Hindlimb muscle (tissue), 1 donor: ENCODE measurements around the gene PFKP. TPM values are rescaled to one million over a fixed set of nuclear protein-coding genes. Genes with fewer than 3 reads are reported as not detected.

Experiments
- DNase-seq: peaks from one replicate; pipeline ENCODE4 v3.0.0-alpha.2; 2013
- polyA plus RNA-seq: library from polyadenylated mRNA; unstranded; fragments of 120-200 nt; gene quantifications from one replicate; pipeline ENCODE4 v1.2.1, GENCODE V29; 2013; ENCODE audit not compliant: insufficient read length

PFKP gene
- polyA plus RNA-seq: 30.4 TPM

GRCh38 chr10:3067118-3067858, at the start of gene PFKP:
Gene PFKP, plus strand, starts transcription at chr10:3067548. Its CDS starts 48 bp downstream, at chr10:3067596.
- DNase-seq: no peak

GRCh38 chr10:3018247-3018646, 49.1 kb upstream of the PFKP start:
- DNase-seq: no peak

DNA sequence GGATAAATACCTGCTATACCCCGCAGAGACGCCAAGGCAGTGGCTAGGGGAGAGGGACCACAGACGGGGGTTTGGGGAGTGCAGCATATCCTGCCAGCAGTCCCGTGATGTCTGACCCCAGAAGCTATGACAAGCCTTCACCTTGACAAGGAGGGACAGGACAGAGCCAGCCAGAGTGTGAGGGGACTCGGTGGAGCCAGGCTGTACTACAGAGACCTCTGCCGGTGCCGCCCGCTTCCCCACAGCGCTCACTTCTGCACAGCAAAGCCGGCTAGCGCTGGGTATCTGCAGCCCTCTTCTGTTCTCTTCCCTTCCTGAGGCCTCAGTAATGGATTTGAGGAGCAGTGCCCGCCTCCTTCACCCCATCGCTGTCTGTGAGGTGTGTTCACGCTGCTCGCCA, 47.0 kb upstream of the PFKP start:
- DNase-seq: no peak

GRCh38 chr10:3020881-3021280, 46.5 kb upstream of the PFKP start:
- no peak for DNase-seq

DNA sequence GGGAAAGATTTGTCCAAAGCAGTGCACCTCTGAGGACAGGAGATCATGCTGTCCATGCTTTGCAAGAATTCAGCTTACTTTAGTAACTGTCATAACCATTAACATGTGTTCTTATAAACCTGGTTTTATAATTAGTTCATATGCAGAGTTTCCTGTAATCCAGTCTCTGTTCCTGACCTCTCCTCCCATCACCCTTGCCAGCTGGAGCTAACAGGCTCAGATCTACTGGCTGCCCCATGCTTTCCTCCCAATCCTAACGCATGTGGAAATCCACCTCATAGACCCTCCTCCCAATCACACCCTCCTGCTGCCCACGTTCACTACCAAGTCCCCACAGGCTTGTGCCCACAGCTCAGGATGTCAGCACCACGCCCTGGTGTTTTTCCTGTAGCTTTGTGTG, 45.3 kb upstream of the PFKP start:
- DNase-seq: no peak

GRCh38 chr10:3023892-3024291, 43.5 kb upstream of the PFKP start:
- no peak for DNase-seq

GRCh38 chr10:3025026-3025683, 42.2 kb upstream of the PFKP start:
- DNase-seq: no peak

- no peak for DNase-seq
These were observed 39.5 kb upstream of the PFKP start for GRCh38 chr10:3027866-3028265.

GRCh38 chr10:3028441-3028840, 38.9 kb upstream of the PFKP start:
- no peak for DNase-seq

DNA sequence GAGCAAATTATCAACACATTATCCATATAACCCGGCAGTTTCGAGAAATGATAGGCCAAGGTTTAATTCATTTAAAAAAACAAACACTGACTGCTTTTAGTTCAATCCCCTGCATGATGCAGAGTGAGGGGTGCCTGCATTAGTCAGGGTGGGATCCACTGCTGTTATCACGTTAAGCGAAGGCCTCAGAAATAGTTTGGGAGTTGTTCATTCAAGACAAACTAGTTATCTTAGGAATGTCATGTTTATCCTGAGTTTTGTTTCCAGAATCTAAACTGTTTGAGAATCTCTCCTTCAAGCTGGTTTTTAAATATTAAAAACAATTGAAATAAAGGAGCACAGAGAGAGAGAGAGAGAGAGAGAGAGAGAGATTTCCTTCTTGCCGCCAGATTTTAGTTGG, 36.6 kb upstream of the PFKP start:
- no peak for DNase-seq

DNA sequence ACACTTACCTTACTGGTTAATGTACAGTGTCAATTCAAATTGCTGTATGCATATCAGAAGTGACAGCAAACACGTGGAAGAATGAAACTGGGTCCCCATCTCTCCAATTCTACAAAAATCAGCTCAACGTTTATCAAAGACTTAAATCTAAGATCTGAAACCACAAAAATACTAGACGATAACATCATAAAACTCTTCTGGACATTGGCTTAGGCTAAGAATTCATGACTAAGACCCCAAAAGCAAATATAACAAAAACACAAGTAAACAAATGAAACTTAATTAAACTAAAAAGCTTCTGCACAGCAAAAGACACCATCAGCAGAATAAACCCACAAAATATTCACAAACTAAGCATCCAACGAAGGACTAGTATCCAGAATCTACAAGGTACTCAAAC, 35.9 kb upstream of the PFKP start:
- no peak for DNase-seq

- no peak for DNase-seq
These were observed 33.4 kb upstream of the PFKP start for GRCh38 chr10:3033925-3034324.

GRCh38 chr10:3034616-3035015, 32.7 kb upstream of the PFKP start:
- DNase-seq: no peak

GRCh38 chr10:3036155-3037021, 31.0 kb upstream of the PFKP start:
- DNase-seq: no peak

DNA sequence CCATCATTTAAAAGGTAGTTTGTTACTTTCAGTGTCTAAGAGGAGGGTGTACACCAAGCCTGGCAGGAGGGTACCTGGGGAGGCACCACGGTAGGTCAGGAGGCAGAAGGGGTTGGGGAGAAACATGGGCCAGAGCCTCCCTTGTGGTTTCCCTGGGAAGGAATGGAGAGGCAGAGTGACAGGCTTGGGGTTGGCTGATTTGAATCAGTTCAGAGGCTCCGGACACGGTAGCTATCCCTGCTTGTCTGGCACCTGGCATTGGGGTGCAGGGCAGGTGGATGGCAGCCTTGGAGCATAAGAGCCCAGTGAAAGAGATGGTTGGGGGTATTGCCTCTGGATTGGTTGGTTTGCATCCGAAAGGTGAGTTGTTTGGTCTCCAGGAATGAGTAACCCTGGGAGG, 30.2 kb upstream of the PFKP start:
- DNase-seq: no peak

GRCh38 chr10:3040069-3040468, 27.3 kb upstream of the PFKP start:
- no peak for DNase-seq

GRCh38 chr10:3042589-3042988, 24.8 kb upstream of the PFKP start:
- no peak for DNase-seq

DNA sequence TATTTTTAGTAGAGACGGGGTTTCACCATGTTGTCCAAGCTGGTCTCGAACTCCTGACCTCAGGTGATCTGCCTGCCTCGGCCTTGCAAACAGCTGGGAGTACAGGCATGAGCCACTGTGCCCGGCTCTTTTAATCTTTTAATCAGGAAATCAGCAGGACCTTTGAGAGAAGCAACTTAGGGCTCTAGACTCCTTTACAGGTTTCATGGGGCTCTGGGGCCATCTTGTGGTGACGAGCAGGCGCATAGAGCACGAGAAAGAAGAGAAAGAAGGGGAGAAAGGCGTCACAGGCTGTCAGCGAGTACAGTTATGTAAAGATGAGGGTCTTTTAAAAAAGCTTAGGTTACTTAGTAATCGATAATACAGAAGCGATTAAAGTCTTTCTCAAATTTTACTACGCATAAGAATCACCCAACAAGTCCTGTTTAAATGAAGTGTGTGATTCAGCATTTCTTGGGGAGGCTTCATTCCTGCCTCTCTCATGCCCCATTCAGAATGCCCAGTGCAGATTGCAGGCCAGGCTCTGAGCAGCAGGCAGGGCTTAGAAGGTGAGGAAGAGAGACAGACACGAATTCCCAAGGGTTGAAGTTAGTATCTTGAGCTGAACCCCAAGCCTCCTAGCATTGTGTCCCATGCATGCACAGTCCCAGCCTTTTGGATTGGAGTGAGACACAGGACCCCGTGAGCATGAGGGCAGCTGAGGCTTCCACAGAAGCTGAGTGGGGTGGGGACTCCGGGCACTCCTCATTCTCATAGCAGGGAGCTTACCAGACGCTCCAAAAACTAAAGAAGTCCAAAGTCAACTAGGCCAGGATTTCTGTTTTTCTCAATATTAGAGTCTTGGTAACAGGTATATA, 23.6 kb upstream of the PFKP start:
- peak; percentile 73 for DNase-seq

- no peak for DNase-seq
These were observed 21.7 kb upstream of the PFKP start for GRCh38 chr10:3045471-3046209.

DNA sequence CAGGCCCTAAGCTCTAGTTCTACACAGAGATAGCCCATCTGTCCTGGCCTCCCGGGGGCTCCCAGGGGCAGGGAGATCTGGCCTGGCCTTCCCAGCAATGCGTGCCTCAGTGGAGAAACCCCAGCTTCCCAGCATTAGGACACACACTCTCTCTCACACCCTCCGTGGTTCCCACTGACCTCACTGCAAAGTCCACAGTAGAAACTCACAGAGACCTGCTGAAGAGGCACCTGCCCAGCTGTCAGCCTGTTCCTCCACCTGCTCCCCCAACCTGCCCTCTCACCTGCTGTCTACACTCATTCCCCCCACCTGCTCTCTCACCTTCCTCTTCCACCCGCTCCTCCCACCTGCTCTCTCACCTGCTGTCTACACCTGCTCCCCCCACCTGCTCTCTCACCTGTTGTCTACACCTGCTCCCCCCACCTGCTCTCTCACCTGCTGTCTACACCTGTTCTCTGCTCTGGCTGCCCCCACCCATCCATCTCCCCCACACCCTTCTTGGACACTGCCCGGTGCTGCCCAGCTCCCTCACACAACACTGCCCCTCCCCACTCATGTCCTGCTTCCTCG, 21.1 kb upstream of the PFKP start:
- DNase-seq: no peak

GRCh38 chr10:3046981-3047547, 20.3 kb upstream of the PFKP start:
- DNase-seq: no peak
